KOPT-K1 (cell line): ENCODE measurements around the gene CARM1.
"Not testable (repeated sequence)": the region's sequence is repeated elsewhere in the genome, so short reads cannot be mapped to it uniquely, and the experiment has no call there.

Experiments
- H3K27ac ChIP-seq: fragments of 200-600 bp; sonication (generic); 2 replicates; pipeline ENCODE4 v1.5.1; 2016; ENCODE audit warnings: antibody characterized with exemption, mild to moderate bottlenecking, low read depth, low read length; ENCODE audit not compliant: poor library complexity, severe bottlenecking
- H3K36me3 ChIP-seq: fragments of 200-600 bp; sonication (generic); 2 replicates; pipeline ENCODE4 v1.5.1; 2017; ENCODE audit warnings: antibody characterized with exemption, mild to moderate bottlenecking, low read length, moderate library complexity; ENCODE audit not compliant: insufficient read depth
- H3K9me3 ChIP-seq: fragments of 200-600 bp; sonication (generic); 2 replicates; pipeline ENCODE4 v1.5.1; 2017; ENCODE audit warnings: antibody characterized with exemption, low read length, mild to moderate bottlenecking; ENCODE audit not compliant: insufficient read depth, poor library complexity, severe bottlenecking

The CARM1 gene

DNA sequence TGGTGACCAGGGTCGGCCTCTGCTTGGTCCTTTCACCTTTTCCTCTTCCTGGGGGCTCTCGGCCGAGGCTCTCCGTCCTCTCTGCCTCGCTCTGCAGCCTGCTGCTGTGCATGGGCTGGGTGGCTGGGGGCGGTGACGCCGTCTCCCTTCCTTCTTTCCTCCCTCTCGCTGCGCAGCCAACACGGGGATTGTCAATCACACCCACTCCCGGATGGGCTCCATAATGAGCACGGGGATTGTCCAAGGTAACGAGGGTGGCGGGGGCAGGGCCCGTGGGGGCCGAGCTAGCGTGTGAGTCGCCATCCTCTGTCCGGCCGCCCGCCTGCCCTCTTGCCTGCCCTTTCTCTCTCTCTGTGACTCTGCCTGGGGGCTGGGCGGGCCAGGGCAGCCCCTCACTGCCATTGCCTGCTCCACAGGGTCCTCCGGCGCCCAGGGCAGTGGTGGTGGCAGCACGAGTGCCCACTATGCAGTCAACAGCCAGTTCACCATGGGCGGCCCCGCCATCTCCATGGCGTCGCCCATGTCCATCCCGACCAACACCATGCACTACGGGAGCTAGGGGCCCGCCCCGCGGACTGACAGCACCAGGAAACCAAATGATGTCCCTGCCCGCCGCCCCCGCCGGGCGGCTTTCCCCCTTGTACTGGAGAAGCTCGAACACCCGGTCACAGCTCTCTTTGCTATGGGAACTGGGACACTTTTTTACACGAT, 50.0 kb downstream of the CARM1 start:
- H3K9me3 ChIP-seq = no peaks in the 10 kb centered on the region
- no peak overlapping the region for H3K27ac ChIP-seq
- H3K36me3 ChIP-seq = peaks cover 71% of the 10 kb centered on the region

DNA sequence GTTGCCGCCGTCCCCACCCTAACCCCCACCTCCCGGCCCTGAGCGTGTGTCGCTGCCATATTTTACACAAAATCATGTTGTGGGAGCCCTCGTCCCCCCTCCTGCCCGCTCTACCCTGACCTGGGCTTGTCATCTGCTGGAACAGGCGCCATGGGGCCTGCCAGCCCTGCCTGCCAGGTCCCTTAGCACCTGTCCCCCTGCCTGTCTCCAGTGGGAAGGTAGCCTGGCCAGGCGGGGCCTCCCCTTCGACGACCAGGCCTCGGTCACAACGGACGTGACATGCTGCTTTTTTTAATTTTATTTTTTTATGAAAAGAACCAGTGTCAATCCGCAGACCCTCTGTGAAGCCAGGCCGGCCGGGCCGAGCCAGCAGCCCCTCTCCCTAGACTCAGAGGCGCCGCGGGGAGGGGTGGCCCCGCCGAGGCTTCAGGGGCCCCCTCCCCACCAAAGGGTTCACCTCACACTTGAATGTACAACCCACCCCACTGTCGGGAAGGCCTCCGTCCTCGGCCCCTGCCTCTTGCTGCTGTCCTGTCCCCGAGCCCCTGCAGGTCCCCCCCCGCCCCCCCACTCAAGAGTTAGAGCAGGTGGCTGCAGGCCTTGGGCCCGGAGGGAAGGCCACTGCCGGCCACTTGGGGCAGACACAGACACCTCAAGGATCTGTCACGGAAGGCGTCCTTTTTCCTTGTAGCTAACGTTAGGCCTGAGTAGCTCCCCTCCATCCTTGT, 50.7 kb downstream of the CARM1 start:
- H3K27ac ChIP-seq = no peak overlapping the region
- peaks cover 71% of the 10 kb centered on the region for H3K36me3 ChIP-seq
- H3K9me3 ChIP-seq = no peaks in the 10 kb centered on the region

DNA sequence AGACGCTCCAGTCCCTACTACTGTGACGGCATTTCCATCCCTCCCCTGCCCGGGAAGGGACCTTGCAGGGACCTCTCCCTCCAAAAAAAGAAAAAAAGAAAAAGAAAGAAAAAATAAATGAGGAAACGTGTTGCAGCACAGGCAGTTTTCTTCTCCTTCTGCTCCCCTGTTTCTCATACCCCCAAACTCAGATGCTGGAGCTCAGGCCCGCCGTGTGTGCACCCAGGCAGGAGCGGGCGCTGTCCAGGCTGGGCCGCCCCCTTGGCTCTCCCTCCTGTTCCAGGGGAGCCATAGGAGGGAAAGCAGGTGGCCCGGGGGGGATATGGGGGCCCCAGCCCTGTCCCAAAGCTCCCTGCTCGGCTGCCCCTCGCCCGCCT, 51.3 kb downstream of the CARM1 start:
- Histone ChIP-seq H3K9me3 (no peaks in the 10 kb centered on the region), H3K36me3 (peaks cover 71% of the 10 kb centered on the region), H3K27ac (no peak overlapping the region)

DNA sequence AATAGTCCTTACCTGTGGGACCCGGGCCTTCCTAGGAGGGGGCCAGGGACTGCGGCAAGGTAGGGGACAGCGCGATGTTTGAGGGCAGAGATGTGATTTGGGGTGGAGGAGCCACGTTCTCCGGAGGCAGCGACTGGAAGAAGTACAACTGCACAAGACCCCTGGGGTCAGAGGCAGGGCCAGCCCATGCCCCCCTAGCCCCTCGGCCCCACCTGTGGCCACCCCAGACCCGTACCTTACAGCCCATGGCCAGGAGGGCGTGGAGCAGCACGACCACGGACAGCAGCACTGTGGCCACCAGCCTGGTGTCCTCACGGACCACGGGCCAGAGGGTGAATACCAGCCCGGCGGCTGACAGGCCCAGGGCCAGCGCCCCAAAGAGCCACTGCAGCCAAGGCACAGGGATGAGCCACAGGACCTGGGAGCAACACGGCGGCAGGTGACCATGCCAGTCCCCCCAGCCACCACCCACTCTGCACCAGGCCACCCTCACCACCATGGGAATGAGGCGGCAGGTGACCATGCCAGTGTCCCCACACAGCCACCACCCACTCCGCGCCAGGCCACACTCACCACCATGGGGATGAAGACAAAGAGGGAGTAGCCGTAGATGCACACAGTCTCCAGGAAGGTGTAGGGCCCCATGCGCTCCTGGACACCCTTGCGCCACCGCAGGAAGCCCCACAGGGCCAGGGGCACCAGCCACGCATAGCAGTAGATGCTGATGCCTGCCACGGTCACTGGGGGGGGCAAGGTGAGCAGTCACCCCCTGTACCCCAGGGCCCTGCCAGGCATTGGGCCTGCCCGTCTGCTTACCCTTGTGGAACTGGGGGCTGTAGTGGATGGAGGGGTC, 52.1 kb downstream of the CARM1 start:
- Histone ChIP-seq H3K27ac (no peak overlapping the region), H3K36me3 (peaks cover 65% of the 10 kb centered on the region), H3K9me3 (no peaks in the 10 kb centered on the region)

DNA sequence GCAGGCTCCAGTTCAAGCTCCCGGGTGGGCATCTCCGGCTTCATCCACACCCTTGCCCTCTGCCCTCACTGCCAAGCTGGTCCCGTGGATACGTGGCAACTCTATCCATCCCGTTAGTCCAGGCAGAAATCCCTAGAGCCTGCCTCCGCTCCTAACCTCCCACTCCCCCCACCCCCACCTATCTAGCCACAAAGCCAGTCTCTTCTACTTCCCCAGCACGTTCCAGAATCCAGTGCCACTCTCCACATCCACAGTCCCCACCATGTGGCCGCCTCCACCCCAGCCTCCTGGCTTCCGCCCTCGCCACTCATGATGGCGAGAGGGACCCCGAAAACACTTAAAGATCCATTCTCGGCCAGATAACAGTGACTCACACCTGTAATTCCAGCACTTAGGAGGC, 53.2 kb downstream of the CARM1 start:
- no peak overlapping the region for H3K27ac ChIP-seq
- peaks cover 54% of the 10 kb centered on the region for H3K36me3 ChIP-seq
- H3K9me3 ChIP-seq = no peaks in the 10 kb centered on the region

DNA sequence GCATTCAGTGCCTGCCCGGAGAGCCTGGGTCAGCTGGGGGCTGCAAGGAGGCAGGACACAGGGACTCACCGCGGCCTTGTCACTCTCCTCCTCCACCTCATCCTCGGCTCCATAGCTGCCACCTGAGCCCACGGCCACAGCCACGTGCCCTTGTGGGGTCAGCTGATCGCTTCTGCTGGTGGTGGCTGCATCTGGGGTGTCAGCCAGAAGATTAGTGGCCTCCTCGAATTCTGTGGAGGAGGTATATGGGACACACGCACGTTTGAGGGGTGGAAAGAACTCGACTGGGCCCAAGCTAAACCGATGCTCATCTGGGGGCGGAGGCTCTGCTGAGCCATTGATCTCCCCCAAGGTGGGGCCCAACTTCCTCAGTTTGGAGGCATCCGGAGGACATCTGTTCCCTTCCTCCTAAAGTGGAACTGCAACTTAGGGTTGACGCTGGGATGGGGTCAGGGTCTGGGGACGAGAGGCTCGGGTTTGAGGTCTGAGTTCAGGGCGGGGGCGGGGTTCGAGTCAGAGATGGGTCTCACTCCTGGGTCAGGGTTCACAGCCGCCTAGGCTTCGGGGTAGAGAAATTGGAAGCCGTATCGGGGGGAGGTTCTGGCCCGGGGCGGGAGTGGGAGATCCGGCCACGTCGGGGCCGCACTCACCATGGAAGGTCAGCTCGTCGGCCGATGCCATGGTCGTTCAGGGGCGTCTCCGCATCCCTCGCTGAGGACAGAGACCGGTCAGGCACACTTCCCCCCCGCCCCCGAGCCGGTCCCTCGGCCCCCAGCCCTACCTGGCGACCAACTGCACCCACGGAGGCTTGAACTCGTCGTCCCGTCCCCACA, 56.6 kb downstream of the CARM1 start:
- H3K9me3 ChIP-seq = no peaks in the 10 kb centered on the region
- peaks cover 40% of the 10 kb centered on the region for H3K36me3 ChIP-seq
- H3K27ac ChIP-seq = peak overlapping the region; percentile 67

DNA sequence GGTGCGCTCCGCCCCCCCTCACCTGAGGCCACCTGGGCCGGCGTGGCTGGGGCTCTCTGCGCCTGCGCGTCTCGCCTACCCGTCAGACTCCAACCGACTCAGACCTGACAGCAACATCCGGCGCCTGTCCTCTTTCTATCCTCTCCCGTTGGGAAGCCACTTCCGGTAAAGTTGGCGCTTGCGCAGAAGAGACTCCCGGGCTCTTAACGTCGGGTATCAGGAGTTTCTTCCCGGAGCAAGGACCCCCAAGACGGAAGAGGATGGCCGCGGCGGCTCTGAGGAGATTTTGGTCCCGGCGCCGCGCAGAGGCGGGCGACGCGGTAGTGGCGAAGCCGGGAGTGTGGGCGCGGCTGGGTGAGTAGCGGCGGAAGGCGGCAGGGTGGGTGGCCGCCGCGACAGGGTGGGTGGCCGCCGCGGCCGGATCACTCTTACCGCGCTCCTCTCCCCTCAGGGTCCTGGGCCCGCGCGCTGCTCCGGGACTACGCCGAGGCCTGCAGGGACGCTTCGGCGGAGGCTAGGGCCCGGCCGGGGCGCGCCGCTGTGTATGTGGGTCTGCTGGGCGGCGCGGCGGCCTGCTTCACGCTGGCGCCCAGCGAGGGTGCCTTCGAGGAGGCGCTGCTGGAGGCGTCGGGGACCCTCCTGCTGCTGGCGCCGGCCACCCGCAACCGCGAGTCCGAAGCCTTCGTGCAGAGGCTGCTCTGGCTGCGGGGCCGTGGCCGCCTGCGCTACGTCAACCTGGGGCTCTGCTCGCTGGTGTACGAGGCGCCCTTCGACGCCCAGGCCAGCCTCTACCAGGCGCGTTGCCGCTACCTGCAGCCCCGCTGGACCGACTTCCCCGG, 57.4 kb downstream of the CARM1 start, which contains the start of the genes TIMM29 and YIPF2:
TSS of gene TIMM29 (plus strand) at position 249 of the 839 bp plus-strand sequence. CDS start at position 261, 12 bp downstream.
TSS of gene YIPF2 (minus strand) at position 77 of the 839 bp plus-strand sequence. CDS start 229 bp downstream, outside the sequence.
- Histone ChIP-seq H3K27ac (peak within 1 kb of the TSS; percentile 67), H3K9me3 (no peaks in the 10 kb centered on the region), H3K36me3 (peaks cover 39% of the 10 kb centered on the region)

DNA sequence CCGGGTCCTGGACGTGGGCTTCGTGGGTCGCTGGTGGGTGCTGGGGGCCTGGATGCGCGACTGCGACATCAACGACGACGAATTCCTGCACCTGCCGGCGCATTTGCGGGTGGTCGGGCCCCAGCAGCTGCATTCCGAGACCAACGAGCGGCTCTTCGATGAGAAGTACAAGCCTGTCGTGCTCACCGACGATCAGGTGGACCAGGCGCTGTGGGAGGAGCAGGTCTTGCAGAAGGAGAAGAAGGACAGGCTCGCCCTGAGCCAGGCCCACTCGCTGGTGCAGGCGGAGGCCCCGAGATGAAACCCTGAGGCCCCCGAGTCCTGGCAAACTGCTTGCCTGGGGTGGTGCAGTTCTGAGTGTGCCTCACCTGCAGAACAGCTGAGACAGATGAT, 58.0 kb downstream of the CARM1 start:
- Histone ChIP-seq H3K36me3 (peaks cover 33% of the 10 kb centered on the region), H3K9me3 (no peaks in the 10 kb centered on the region), H3K27ac (peak overlapping the region; percentile 67)

DNA sequence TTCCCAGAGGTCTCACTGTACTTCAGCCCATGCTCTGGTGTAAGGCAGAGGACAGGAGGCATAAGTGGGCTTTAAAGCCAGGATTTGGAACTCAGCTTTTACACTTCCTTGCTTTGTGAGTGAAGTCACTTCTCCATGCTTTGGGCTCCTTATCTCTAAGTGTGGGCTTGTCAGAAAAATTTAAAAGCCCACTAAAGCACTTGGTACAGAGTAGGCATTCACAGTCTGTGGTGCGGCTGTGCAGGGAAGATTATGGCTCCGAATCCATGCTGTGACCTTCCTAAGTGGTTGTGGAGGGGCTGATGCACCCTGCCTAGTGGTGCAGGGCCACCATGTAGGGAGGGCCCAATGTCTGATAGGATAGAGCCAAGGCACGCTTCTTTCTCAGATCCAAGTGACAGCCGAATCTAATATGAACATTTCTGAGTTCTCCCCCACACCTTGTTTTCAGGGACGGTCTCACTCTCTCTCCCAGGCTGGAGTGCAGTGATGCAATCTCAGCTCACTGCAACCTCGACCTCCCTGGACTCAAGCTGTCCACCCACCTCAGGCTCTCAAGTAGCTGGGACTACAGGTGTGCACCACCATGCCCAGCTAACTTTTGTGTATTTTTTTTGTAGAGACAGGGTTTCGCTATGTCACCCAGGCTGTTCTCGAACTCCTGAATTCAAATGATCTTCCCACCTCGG, 64.2 kb downstream of the CARM1 start:
- H3K9me3 ChIP-seq = no peaks in the 10 kb centered on the region
- peaks cover 19% of the 10 kb centered on the region for H3K36me3 ChIP-seq
- H3K27ac ChIP-seq = no peak overlapping the region

DNA sequence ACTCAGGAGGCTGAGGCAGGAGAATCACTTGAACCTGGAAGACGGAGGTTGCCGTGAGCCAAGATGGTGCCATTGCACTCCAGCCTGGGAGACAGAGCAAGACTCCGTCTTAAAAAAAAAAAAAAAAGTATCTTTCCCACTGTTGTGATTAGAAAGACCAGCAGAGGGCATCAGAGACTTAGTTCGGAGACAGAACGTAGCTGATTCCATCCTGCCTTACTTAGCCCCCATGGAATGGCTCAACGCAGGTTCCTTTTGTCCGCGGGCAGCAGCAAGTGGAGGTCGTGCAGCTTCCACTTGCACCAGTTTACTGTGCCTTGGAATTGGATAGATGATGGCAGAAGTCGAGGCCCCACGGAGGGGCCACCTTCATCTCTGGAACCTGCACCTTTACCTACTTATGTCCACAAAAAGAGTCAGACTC, 65.3 kb downstream of the CARM1 start:
- peaks cover 14% of the 10 kb centered on the region for H3K36me3 ChIP-seq
- H3K27ac ChIP-seq = no peak overlapping the region
- H3K9me3 ChIP-seq = no peaks in the 10 kb centered on the region

DNA sequence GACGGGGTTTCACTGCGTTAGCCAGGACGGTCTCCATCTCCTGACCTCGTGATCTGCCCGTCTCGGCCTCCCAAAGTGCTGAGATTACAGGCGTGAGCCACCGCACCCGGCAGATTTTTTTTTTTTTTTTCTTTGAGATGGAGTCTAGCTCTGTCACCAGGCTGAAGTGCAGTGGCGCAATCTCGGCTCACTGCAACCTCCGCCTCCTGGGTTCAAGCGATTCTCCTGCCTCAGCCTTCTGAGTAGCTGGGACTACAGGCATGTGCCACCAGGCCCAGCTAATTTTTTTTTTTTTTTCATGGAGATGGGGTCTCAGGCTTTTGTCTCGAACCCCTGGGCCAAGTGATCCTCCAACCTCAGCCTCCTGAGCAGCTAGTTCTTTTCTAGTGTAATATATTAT, 70.3 kb downstream of the CARM1 start:
- H3K9me3 ChIP-seq, H3K27ac ChIP-seq, H3K36me3 ChIP-seq: not testable (repeated sequence)

DNA sequence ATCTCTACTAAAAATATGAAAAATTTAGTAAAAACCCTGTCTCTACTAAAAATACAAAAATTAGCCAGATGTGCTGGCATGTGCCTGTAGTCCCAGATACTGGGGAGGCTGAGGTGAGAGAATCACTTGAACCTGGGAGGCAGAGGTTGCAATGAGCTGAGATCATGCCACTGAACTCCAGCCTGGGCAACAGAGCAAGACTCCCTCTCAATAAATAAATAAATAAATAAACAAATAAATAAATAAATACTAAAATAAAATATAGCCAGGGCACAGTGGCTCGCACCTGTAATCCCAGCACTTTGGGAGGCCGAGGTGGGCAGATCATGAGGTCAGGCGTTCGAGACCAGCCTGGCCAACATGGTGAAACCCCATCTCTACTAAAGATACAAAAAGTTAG, 72.1 kb downstream of the CARM1 start:
- H3K36me3 ChIP-seq, H3K9me3 ChIP-seq, H3K27ac ChIP-seq: not testable (repeated sequence)

DNA sequence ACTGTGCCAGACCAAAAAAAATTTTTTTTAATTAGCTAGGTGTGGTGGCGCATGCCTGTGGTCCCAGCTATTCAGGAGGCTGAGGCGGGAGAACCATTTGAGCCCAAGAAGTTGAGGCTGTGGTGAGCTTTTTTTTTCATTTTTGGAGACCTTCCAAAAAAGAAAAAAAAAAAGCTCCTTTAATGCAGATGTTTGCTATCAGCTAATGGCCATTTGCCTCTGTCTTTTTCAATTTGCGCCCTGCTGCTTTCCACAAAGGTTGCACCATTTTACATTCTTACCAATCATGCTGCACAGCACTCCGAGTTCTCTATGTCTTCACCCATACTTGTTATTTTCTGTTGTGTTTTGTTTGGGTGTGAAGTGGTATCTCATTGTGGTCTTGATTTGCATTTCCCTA, 73.9 kb downstream of the CARM1 start:
- Histone ChIP-seq H3K36me3 (no peaks in the 10 kb centered on the region), H3K27ac (no peak overlapping the region), H3K9me3 (no peaks in the 10 kb centered on the region)
